ENCODE data around the gene PRKCZ.

PRKCZ gene

DNA sequence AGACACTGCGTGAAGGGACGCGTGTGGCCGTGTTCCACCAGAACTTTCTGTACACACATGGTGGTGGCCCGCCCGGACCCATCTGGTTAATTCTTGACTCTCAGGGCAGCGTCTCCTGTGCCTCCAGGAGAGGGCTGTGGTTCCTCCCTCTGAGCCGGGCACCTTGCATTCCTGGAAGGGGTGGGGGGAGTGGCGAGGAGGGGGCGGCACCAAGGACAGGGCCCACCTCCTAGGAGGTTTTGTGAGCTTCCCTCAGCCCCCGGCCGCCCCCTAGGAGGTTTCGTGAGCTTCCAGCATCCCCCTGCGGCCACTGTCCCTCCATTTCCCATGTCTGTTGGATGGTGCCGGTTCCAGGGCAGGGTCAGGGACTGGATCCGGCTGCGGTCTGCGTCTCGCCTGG, 115.4 kb downstream of the PRKCZ start:
- DNase-seq, result no peak

DNA sequence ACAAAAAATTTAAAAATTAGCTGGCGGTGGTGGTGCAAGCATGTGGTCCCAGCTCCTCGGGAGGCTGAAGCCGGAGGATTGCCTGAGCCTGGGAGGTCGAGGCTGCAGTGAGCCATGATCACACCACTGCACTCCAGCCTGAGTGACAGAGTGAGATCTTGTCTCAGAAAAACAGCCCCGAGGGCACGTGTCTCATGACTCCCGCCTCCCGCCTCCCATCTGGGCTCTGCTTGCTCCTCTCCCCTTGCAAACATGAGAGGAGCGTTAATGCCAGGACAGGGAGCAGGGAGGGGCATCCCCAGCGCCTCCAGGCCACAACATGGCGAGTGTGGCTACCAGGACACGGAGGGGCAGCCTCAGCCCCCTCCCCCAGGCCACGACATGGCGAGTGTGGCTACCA, 116.0 kb downstream of the PRKCZ start:
- no peak for DNase-seq

DNA sequence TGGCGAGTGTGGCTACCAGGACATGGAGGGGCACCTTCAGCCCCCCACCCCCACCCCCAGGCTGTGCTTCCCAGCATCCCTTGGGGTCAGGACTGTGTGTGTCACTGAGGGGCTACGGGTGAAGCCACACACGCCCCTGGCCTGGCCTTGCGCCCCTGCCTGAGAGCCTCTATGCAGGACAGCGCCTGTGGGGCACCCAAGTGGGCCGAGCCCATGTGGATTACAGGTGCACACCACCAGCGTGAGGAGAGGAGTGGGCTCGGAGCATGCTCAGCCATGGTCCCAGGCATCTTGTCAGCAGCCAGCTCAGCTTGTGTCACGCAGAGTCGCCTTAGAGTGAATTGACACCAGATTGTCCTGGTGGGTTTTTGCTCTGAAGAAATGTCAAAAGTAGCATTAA, 116.5 kb downstream of the PRKCZ start:
- no peak for DNase-seq

DNA sequence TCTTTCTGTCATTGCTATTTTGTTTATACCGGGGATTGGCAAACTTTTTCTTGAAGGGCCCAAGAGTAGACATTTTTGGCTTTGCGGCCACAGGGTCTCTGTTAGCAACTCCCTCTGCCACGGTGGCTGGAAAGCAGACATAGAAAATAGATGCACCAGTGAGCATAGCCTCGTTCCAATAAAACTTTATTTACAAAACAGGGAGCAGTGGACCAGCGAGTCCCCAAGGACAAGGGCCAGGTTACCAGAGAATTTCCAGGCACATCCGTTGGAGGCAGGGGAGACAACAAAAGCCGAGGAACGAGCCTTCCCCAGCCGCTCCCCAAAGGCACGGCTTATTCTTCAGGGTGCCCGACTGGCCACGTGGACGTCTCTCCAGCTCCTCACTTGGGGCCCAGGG, 117.9 kb downstream of the PRKCZ start:
- no peak for DNase-seq

DNA sequence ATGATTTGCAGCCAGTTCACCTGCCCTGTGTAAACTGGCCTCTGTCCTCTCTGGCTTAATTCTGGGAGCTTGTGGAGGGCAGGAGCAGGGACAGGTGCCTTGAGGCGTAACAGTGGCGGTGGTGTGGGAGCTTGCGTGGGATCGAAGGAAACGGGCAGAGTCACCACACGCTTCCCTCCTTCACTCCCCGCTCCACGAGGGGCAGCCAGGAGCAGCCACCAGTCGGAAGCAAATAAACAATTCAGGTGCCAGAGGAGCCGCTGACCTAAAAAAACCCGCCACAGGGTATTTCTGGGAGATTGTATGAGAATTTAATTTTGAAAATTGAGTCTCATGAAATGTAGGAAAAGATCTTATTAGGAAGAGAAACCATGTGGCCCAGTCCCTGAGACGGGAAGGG, 118.3 kb downstream of the PRKCZ start:
- no peak for DNase-seq

DNA sequence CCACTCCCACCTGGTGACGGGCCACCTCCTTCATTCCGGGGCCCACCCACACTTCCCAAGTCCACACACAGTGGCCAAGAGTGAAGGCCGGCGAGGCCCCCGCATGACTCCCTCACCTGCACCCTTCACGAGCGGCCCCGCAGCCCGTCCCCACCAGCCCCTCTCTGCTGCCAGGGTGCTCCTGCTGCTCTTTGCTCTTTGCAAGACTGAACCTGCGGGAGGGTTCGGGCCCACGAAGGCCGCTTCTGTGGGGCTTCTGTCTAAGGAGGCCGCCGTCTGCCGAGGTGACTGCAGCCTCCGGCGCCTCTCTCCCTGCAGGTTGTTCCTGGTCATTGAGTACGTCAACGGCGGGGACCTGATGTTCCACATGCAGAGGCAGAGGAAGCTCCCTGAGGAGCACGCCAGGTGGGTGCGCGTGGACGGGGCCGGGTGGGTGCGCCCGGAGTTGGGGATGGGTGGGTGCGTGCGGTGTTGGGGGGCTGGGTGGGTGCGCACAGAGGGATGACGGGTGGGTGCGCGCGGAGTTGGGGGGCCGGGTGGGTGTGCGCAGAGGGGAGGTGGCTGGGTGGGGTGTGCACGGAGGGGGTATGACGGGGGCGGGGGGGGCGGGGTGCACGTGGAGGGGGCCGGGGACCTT, 119.1 kb downstream of the PRKCZ start:
- no peak for DNase-seq

DNA sequence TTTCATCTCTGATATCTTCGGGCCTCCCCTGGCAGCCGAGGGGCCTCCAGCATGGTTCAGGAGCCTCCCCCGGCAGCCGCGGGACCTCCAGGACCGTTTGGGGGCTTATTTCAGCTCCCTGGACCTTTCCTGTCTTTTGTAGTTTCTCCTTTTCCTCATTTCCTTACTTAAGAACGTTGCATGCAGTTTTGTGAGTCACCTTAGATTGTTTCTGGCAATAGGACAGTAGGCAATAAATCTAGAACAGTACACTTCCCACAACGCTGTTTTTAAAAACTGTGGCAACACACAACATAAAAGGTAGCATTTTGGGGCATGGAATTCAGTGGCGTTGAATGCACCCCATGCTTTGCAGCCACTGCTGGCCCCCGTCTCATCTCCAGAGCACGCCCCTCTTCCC, 120.0 kb downstream of the PRKCZ start:
- DNase-seq, result no peak

DNA sequence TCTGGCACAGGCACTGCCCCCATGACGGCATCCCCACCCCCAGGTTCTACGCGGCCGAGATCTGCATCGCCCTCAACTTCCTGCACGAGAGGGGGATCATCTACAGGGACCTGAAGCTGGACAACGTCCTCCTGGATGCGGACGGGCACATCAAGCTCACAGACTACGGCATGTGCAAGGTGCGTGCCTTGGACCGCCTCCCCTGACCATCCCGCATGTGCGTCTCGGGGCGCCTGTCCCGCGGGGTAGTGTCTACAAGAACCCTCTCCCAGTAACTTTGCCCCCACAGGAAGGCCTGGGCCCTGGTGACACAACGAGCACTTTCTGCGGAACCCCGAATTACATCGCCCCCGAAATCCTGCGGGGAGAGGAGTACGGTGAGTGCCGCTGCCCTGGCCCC, 121.8 kb downstream of the PRKCZ start:
- DNase-seq, result no peak

DNA sequence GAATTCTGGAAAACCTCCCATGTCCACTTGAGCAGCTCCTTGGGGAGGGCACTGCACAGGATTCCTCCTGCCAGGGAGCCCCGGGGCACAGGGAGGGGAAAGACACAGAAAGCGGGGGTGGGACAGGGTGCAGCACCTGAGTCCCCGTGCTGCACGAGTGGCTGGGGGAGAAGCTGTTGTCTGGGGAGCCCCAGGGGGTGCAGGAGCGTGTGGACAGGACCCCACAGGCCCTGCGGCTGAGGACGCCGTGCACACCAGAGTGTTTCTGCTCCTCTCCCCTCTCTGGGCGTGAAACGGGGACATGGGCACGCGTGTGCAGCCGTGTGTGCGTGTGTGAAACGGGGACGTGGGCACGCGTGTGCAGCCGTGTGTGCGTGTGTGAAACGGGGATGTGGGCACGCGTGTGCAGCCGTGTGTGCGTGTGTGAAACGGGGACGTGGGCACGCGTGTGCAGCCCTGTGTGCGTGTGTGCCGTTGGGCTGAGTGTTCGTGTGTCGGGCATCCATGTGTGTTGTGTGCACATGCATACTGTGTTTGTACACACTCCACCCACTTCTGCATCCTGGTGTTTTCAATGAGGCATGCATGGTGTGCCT, 122.4 kb downstream of the PRKCZ start:
- no peak for DNase-seq

DNA sequence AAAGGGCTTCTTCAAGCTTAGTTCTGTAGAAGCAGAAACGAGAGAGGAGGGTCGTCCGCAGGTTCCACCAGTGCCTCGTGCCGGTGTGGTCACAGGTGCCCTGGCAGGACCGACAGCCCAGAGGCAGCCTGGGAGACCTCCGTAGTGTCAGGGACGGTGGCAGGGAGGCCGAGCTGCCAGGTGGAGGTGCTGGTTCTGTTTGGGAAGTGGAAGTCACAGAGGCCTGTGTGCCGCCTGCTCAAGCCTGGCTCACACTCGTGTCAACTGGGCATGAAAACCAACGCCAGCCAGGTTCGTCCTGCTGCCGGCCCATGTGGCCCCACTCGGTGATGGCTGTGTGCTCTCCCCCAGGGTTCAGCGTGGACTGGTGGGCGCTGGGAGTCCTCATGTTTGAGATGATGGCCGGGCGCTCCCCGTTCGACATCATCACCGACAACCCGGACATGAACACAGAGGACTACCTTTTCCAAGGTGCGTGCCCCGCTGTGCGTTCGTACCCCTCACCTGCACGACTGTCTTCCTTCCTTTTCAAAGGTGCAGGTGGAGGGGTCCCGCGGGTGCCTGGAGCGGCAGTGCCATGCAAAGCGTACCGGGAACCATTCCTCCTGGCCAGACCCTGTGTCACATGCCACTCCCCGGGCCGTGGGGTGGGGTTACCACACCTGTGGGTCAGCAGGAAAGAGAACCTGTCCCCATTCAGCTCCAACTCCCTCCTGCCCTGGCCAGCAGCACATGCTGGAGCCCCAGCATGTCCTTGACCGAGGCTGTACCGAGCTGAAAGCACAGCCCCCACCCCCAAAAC, 123.5 kb downstream of the PRKCZ start:
- DNase-seq, result no peak

DNA sequence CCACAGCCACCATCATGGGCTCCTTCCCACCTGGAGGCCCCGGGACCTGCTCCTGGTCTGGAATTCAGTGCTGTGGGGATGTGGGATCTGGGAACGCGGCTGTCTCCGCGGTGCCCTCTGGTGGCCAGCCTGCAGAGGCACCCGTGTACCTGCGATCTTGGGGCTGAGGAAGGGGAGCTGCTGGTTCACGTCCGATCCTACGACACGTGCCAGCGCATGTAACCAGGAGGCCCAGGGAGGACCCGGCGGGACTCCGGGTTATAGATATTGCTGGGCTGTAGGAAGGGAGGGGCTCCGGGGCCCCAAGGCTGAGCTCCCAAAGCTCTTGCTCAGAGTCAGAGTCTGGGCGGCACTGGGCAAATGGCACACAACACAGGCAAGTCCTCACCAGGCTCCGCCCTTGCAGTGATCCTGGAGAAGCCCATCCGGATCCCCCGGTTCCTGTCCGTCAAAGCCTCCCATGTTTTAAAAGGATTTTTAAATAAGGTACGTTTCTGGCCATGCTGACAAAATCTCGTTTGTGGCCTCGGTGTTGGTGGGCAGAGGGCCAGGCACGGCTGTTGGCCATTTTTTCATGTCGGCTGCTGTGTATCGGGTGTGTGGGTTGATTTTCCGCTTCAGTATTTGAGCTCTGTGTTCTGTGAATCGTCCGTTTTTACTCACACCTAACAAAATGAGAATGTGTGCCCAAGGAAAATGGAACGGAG, 124.3 kb downstream of the PRKCZ start:
- DNase-seq, result peak; percentile 54

DNA sequence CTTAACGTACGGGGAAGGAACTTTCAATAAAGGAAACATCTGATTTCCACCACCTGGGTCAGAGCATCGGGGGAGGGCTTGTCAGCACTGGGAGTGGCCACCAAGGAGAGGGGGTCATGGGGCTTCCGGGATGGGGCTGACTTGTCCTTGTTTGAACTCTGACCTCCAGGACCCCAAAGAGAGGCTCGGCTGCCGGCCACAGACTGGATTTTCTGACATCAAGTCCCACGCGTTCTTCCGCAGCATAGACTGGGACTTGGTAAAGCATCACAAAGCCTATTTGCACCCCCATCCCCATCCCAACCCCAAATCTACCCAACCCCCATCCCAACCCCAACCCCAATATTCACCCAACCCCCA, 124.8 kb downstream of the PRKCZ start:
- DNase-seq, result no peak

DNA sequence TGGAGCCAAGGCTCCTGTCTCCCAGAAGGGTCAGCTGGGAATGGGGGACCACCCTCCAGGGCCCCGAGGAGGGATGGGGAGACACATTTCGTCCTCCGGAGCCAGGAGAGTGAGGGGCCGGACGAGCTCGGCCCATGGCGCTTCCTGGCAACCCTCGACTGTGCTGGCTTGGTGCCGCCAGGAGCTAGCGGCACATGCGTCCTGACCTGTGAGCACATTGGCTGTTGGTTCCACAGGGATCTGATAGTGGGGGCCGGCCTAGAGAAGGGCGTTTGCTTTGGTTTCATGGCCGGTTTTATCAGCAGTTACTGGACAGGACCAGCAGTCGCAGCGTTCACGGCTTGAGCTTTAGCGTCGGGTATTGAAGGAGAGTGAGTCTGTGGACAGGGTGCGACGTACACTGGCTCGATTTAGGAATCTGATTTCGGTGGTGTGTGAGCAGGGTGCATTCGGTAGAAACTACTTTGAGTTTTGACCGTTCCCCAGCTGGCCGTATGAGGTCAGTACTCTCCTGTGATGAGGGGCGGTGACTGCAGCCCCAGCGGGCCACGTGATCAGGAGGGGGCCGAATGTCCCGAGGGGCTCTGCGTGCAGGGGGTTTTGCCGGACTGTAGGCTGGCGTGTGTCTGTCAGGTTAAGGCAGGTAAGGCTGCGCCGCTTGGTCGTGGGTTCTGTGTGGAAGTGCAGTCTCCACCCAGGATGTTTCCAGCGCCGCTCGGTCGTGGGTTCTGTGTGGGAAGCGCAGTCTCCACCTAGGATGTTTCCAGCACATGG, 125.7 kb downstream of the PRKCZ start:
- no peak for DNase-seq

DNA sequence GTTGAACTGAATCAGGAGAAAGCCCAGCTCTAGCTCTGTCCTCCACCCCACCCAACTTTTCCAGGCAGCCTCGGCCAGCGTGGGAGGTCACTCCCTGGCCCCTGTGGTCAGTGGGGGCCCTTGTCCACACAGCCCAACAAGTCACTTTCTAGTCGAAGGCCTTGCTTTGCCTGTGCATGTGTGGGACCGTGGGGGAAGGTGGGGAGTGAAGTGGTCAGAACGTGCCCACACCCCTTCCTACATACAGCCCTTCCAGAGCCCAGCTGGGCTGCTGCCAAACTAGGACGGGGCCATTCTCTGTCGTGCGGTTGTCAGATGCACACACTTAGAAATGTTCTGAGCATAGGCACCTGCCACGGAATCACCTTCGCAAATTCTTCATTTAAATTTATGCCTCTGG, 126.4 kb downstream of the PRKCZ start:
- no peak for DNase-seq

DNA sequence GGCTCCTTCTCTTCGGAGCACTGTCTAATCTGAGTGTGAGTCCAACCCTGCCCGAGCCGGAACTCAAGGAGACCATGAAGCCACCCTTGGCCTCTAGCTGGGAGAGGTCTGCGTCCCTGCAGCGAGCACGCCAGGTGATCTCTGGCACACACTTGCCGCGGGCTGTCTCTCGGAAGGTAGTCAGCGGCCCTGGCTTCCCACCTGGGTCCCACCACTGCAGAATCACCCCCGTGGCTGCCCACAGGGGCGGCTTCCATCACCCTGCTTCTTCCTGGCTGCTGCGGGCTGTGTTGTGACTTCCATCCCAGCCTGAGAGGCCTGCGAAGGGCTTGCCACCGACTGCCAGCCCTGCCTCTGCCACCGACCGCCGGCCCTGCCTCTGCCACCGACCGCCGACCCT, 127.3 kb downstream of the PRKCZ start:
- no peak for DNase-seq

DNA sequence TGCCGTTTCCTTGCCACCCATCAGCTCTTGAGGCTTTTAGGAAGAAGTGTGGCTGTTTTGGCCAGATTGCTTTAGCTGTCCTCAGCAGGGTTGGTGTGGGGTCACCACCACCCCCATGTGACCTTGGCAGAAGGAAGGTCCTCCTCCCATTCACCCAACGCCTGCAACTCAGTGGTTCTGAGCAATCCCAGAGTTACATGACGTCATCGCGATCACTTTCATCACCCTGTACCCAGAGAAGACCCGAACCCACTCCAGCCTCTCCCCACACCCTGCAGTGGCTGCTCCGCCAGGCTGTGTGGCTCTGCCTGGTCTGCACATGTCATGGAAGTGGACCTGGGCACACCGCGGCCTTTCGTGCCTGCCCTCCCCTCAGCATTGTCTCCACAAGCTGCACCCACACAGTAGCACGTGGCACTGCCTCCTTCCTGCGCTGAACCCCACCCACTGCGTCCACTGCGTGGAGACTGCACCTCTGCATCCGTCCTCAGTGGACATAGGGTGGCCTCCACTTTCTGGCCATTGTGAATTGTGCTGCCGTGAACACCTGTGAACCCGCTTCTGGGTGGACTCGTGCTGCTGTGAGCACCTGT, 127.8 kb downstream of the PRKCZ start:
- DNase-seq, result no peak

DNA sequence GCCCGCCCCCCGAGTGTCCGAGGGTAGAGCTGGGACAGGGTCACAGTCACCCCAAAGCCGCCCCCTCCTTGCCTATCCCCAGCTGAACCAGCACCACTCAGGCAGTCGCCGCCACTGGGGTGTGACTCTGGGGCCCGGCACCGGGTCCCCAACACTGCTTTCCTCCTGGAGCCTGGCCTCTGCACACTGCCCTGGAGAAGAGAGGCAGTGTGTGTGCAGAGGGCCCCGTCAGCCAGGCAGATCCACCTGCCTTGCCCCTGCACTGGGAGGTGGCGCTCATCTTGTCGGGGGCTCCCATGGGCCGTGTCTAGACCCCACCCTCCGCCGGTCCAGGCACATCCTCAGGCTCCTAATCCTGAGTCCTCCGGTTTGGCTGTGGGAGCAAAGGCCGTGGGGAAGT, 128.7 kb downstream of the PRKCZ start:
- no peak for DNase-seq

DNA sequence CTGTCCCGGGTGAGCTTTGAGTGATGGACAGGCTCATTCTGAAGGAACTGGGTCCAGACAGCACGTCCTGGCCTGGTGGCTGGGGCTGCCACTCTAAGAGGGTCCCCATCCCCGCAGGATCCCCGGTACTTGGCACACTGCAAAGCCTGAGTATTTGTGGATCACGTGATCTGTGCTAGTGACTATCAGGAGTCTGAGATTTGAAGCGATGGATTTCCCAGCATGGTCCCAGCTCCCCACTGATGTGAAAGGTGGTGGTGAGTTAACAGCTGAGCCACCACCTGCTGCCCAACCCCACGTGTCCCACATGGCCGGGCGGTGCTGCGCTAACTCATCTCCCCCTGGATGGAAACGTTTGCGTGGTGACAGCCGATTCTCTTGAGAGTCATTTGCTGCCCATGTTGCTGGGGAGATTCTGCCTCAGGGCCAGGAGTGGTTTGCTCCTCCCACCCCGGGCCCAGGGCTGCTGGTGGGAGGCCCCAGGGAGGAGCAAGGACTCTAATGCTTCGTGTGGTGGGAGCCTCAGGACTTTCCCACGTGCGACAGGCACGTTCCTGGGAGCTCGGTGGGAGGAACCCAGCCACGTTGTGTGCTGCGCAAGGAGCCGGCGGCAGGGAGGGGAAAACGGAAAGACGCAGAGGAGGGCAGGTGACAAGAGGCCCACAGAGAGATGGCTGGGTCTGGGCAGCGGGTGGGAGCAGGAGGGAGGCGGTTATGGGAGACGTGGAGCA, 129.2 kb downstream of the PRKCZ start:
- DNase-seq, result peak; percentile 66

DNA sequence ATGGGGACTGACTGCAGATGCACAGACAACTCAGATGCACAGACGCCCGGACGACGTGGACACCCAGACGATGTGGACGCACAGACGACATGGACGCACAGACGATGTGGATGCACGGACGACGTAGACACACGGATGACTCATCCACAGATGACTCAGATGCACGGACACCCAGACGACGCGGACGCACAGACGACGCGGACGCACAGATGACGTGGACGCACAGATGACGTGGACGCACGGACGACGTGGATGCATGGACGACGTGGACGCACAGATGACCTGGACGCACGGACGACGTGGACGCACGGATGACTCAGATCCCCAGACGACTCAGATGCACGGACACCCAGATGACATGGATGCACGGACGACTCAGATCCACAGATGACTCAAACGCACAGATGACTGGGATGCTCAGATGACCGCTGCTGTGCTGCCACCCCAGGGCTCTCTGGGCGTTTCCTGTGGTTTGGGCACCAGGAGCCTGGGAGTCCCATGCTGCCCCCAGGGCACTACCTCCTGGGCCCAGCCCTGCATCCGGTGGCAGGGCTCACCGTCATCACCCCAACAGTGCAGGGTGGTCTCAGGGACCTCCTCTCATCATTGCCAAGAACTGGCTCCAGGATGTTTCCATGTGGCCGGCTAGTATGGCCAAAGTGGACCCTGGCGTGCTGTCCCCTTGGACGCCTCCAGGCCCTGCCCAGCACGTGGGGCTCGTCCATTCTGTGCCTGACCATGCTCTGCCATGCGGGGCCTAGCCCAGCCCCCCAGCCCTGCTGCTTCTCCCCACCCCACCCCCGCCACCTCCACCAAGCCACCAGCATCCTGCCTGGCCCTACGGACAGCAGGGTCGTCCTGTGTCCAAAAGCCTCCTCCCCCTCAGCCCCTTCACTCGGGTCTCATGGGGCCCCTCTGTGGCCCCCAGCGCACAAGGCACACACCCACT, 130.4 kb downstream of the PRKCZ start:
- DNase-seq, result no peak

DNA sequence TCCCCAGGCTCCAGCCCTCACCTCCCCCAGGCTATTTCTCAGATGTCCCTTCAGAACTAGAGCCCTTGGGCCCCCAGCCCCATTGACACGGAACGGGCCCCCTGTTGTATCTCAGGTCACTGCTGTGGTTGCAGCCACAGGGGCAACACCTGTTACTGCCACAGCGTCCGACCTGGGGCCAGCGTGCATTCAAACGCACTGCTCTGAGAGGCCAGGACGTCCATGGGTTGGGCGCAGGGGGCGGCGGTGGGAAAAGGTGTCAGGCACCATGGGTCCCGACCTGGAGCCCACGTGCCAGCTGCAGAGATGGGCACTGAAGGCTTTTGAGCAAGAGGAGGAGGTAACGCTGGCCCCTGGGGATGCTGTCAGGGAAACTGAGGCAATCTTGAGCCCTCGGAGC, 131.1 kb downstream of the PRKCZ start:
- no peak for DNase-seq

DNA sequence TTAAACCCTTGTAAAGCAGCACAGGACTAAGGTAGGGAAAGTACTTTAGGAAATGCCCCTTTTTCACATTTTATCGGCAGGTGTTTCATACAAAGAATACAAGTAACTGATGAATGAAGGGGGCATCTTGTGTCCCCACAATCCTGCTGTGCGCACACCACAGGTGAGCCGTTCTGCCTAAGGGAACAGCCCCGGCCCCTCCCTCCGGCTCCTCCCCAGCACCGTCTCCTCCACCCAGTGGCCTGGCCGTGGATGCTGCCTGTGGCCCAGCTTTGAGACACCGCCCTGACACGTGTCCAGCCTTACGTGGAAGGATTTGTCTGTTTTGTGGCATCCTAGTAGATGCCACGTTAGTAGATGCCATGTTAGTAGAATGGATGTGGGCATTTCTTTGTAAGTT, 131.5 kb downstream of the PRKCZ start:
- DNase-seq, result no peak

Measured in NCI-H526 treated with DMSO at 0.1 percent for 48 hours (cell line).